Stimulated activated CD8-positive, alpha-beta memory T cell treated with anti-CD3 and anti-CD28 coated beads, Interleukin-12 subunit alpha, Interleukin-12 subunit beta, amount 100 ng/mL, for 24 hours (primary cell): Measurements from ENCODE around the gene RAB8B.
"Not testable (repeated sequence)": the region's sequence is repeated elsewhere in the genome, so short reads cannot be mapped to it uniquely, and the experiment has no call there.

ENCODE experiments used
- DNase-seq: peaks from one replicate; pipeline ENCODE4 v3.0.0-alpha.2; 2020; ENCODE audit errors: extremely low read depth

The RAB8B gene

DNA sequence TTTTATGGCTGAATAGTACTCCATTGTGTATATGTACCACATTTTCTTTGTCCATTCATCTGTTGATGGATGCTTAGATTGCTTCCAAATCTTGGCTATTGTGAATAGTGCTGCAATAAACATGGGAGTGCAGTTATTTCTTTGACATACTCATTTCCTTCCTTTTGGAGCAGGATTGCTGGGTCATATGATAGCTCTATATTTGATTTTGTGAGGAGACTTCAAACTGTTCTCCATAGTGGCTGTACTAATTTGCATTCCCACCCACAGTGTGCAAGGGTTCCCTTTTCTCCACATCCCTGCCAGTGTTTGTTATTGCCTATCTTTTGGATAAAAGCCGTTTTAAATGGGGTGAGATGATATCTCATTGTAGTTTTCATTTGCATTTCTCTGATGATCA lies 47.7 kb downstream of the RAB8B start:
- DNase-seq = not testable (repeated sequence)

DNA sequence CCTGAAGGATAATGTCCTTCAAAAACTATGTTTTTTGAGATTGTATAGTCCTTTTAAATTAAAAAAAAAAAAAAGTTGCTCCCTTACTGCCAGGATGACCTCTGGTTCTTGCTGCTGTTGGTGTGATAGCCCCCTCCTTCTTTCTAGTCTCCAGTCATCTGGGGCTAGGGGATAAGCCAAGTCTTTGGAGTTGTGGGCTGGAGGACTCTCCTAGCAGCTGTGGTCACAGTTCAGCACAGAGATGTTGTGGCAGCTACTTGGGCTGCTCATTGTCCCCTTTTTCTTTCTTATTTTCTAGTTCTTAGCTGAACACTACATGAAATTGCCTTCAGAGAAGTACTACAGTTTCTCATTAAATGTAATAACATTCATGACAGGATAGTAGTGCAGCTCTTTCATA lies 48.8 kb downstream of the RAB8B start:
- no peak for DNase-seq

DNA sequence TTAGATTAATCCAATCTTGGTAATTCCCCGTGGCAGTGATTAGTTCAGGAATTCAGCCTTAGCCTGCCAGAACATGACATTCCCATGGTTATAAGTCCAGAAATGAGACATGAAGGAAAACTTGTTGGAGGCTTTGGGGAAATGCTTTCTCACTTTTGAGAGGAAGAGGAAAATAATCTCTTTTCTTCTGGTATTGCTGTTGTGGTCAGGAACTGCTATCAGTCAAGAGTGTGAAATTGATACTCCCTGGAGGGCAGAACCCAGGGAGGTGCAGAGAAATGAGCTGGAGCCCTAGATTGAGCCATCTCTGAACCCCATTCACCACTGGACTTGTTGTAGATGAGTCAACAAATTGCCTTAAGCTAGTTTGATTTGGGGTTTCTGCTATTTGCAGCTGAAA lies 49.4 kb downstream of the RAB8B start:
- DNase-seq = no peak

DNA sequence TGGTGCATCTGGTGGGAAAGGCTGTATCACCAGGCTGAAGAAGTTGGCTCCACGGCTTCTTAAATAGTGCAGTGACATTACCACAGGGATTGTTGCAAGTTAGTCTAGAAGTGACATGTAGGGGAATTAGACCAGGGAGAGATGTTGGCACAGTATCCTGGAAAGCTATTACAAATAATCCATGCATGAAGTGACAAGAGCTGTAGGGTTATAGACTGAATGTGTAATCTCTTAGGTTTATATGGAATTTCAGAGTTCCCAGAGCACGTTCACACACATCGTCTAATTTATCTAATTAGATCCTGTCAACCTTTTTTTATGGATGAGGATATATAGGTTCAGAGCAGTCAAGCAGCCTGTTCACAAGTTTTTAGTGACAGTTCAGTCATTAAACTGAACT lies 50.7 kb downstream of the RAB8B start:
- no peak for DNase-seq

DNA sequence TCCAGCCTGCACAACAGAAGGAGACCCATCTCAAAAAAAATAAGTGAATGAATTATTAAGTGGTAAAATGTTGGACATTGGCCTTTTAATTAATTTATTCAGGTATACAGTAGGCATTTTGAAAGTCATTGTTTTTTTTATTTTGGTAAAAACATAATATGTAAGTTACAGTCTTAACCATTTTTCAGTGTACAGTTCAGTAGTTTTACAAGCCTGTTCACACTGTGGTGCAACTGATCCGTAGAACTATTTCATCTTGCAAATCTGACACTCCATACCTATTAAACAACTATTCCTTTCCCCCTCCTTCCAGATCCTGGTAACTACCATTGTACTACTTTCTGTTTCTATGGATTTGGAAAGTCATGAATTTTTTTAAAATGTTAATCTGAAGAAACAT lies 51.9 kb downstream of the RAB8B start:
- DNase-seq = no peak

DNA sequence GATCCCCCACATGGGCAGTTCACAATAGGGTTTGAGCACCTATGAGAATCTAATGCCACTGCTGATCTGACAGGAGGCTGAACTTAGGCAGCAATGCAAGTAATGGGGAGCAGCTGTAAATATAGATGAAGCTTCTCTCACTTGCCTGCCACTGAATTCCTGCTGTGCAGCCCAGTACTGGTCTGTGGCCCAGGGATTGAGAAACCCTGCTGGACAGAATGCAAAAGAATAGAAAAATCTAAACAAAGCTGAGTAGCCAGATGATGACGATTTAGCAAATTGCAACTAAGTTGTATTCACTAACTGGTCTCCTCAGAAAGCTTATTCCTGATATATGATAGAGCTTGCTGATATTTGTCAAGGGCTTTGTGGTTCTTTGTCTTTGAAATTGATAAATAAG lies 53.7 kb downstream of the RAB8B start:
- DNase-seq = no peak

DNA sequence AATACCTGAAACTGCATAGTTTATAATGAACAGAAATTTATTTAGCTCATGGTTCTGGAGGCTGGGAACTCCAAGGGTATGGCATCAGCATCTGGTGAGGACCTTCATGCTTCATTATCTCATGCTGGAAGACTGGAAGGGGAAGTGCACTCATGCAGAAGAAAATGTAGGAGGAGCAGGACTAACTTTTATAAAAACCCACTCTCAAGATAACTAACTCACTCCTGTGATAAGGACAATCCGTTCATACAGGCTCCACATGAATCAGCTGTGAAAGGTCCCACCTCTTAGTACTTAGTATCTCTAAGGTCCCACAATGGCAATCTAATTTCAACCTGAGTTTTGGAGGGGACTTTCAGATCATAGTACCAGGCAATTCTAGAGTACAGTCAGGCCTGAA lies 54.4 kb downstream of the RAB8B start:
- DNase-seq = no peak

DNA sequence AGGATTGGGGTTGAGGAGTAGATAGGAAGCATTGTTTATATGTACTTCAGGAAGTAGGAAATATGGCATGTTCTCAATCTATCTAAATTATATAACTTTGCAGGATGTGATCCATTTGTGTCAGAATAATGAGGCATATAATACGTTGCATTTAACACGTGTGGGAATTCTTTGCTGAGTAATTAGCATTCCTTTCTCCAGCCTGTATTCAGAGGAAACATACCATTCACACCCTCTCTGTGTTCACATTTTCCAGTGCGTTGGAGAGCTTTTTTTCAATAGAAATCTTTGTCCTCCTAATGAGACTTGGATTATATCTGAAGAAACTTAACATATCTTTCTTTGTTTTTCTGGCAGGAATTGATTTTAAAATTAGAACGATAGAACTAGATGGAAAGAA lies 55.0 kb downstream of the RAB8B start:
- no peak for DNase-seq

DNA sequence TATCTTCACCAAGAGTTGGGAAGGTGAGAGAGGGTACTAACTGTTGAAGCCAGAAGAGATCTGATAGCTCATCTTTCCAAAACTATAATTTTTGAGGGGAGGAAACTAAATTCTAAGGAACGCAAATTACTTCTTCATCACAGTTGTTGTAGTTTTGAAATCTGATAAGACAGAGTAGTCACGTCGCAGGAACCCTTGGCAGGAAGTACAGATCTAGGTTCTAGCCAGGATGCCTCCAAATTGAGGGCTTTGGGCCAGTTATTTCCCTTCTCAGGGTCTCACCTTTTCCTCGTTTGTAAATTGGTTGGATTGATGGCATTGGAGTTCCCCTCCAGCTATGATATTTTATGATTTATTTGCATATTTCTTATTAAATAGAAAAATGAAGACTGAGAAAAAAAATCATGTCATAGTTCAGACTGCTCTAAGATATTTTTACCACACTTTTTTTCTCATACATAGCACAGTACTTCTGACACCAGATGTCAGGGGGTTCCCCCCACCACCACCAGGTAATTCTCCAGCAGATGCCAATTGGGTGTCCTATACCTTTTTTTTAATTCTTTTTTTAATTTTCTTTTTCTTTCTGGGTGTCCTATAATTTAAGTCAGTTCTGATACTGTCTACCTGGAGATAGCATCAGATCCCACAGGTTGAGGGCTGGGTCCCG lies 55.7 kb downstream of the RAB8B start:
- DNase-seq = no peak

DNA sequence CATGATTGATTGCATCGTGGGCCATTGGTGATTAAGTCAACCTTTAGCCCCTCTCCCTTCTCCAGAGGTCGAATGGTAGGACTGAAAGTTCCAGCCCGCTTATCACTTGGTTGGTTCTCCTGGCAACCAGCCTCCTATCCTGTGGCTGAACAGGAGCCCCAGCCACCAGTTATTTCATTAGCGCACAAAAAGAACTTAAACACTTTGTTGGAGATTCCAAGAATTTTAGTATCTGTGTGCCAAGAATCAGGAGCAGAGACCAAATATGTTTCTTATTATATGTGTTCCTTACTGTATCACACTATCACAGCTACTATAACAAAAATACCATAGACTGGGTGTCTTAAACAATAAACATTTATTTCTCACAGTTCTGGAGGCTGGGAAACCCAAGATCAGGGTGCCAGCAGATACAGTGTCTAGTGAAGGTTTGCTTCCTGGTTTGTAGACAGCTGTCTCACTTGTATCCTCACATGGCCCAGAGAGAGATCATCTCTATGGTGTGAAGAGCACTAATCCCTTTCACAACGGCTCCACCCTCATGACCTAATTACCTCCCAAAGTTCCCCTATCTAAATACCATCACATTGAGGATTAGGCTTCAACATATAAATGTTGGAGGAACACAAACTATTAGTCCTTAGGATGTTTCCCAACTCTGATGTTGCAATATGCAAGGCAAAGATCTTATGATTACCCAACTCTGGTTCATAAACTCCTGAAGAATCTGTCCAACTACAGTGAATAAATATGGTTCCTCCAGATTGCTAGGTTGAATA lies 57.5 kb downstream of the RAB8B start:
- DNase-seq = no peak

DNA sequence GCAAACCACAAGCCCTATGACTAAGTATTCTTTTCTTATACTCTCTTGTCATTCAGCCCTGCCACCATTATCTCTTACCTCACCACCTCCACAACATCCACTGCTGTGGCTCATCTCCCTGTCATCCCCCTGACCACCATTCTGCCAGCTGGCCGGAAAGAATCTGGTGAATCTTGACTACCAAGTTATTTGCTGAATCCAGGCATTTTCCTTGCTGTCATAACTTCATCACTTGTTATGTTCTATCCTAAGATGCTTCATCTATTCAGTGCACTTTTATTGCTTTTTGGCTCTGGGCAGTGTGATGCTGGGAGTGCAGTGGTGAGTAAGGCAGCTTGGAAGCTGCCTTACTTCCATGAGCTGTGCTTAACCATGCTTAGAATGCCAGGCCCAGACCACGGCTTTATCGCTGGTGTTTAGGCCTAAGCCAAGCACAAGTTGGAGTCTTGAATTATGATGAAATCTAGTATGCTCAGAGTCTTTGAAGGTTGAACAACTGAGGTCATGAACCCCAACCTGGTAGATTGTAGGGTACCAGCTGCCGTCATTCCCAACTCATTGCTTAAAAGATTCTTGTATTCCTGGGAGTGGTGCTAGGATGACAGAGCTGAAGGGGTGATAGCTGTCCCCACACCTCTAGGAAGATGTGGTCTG lies 61.0 kb downstream of the RAB8B start:
- no peak for DNase-seq

DNA sequence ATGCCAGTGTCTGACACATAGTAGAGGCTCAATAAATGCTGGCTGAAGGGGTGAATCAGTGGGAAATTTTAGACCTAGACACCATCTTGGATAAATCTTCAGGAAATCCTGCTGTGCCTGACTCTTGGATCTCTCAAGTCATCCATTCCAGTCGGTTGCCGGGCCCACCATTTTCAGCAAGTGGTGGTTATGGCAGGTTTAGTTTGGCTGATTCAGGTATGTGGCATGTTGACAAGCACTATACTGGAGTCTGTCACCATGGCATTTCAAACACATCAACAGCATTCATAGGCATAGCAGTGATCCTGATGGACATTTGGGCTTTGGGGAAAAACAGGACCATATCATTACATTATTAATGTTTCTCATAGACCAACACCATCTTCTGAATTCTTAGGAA lies 62.3 kb downstream of the RAB8B start:
- no peak for DNase-seq

DNA sequence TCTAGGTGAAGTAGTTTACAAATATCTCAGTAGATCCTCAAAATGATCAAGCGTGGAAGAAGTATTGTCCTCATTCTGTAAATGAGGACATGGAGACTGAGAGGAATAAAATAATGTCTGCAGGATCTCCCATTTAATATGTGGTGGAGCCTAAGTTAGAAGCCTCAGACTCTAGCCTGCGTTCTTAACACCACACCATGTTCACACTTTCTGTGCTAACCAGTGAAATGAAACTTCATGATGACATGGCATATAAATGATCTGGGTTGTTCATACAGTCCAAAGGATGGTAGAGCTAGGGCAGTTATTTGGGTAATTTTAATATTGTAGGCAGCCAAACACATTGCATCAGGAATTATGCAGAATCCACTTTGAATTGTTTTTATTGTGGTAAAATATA lies 62.9 kb downstream of the RAB8B start:
- no peak for DNase-seq

DNA sequence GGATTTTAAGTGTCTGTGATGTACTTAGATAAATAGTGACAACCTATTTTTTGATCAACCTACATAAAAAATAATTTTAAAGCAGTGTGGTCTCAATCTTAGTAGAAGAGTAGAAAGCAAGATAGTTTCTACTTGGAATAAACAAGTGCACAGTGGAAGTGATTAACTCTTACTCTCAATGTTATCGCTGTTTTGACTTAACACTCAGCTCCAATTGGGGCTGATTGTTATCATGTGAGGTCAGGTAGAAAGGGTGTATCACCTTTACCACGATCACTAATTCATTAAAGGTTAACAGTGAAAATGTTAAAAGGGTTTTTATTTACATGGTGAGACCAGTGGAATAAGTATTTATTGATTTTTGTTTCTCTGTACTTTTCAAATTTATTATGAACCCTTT lies 65.6 kb downstream of the RAB8B start:
- no peak for DNase-seq

DNA sequence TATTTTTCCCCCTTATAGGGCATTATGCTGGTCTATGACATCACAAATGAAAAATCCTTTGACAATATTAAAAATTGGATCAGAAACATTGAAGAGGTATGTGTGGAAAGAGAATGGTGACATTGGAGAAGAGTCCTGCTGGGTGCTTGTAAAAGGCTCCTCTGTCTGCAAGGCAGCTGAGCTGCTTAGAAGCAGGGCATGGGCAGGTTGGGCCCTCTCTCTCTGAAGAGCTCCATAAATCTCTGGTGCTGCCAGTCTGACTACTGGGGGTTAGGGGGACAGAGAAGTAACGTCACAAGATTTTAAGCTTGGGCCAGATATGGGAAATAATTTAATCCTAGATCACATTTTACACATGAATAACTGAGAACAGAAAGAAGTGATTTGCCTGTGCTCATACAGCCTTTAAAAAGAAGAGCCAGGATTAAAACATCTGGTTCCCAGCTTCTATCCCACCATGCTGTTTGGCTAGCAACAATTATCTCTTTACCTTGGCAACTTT lies 66.1 kb downstream of the RAB8B start:
- no peak for DNase-seq

DNA sequence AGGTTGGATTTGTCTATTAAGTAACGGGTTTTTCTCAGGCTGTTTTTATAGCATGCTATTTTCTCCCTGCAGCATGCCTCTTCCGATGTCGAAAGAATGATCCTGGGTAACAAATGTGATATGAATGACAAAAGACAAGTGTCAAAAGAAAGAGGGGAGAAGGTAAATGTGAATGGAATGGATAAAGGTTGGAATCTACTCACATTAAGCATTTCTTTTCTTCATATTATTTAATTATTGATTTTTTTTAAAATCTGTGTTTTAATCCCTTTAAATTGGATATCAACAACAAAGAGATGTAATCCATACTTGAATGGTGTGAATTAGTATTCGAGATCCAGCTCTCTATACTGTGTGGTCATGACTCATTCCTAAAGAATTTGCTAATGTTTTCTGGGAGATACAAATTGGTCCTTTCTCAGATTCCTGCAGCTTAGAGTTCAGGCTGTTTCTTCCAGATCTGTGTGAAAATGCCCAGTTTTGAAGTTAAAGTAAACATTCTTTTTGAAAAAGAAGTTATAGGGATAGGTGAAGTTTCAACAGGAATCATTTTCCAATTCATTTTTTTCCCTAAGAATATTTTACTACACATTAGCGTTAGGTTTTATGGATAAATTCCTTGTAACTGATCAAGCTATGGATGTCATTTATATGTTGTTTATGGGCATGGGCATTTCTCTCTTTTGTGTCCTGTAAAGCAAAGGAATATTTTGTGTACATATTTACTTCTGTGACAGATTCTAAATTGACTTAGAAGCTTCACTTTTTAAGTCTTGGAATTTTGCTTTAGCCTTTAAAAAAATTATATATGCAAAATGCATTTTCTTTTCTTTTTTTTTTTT lies 67.2 kb downstream of the RAB8B start:
- no peak for DNase-seq

DNA sequence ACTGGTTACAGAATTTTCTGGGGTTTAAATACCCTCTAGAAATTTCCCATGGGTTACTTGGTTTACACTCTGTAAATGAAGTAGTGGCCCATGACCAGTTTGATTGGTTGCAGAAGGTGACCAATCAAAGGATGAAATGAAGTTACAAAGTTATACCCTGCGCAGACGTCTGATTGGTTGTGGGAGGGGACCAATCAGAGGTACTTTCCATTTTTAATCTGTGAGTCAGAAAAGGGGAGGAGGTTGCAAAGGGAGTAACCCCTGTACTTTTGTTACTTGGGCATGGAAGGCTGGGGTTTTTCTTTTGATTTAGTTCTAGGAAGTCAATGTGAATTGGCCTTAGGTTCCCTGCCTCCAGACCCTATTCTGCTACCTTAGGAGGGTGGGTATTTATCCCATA lies 69.3 kb downstream of the RAB8B start:
- DNase-seq = no peak

DNA sequence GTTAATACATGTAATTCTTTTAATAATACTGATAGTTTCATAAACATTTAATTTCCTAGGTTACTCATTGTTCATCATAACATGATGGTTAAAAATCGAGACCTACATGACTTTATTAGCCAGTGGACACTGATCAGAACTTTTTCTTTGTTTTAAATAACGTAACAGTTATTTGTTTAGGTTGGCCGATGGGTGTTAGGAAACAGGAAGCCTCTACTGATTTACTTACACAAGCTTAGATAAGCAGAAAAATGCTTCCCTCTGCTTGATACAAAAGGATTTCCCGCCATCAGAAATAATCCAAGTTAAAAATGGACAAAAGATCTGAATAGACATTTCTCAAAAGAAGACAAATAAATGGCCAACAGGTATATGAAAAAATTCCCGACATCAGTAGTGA lies 71.4 kb downstream of the RAB8B start:
- DNase-seq = no peak

DNA sequence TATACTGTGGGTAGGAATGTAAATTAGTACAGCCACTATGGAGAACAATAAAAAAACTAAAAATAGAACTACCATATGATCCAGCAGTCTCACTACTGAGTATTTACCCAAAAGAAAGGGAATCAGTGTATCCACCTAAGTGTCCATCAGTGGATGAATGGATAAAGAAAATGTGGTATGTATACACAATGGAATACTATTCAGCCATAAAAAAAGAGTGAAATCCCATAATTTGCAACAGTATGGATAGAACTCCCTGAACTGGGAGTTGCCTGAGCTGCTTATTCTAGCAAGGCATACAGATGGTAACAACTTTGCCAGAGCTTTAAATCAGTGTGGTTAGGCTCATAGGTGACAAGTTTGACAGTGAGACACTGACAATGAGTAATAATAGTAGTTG lies 71.9 kb downstream of the RAB8B start:
- DNase-seq = no peak

DNA sequence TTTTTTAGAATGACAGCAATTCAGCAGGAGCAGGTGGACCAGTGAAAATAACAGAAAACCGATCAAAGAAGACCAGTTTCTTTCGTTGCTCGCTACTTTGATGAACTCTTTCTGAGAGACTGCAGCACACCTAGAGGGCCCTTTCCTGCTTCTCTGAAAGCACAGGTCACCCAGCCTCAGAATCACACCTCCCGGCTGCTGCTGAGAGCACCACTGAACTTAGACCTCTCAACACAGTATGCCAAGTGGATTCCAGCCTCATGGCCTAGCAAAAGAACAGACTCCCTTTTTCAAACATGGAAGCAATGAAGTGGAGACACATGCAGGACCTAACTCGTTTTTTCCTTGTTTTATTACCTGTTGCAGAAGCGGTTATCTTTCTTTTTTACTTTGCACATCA lies 74.1 kb downstream of the RAB8B start:
- no peak for DNase-seq

DNA sequence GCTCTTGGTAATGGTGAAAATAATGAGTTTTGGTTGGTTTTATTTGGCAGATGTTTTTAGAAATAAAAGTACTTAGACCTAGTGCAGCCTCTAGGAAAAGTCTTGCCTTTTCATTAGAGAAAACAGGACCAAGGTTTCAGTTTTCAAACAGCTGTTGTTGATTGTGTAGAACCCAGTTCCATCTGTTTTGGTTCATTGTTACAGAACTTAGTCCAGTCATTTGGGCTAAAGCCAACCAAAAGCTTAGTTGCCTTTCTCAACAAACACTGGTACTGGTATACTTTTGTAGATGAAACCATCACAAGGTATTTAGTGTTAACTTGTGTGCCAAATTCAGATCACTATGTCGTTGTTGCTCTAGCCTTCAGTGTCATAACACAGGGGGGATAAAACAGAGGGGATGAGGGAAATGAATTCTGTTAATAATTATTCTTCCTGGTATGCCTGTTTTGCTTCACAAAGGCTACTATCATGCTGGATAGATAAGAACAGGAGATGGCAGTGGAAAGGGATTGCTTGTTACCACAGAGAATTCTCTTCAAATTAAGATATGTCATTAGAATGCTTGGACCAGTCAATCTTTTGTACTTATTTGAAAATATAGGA lies 75.4 kb downstream of the RAB8B start:
- no peak for DNase-seq

DNA sequence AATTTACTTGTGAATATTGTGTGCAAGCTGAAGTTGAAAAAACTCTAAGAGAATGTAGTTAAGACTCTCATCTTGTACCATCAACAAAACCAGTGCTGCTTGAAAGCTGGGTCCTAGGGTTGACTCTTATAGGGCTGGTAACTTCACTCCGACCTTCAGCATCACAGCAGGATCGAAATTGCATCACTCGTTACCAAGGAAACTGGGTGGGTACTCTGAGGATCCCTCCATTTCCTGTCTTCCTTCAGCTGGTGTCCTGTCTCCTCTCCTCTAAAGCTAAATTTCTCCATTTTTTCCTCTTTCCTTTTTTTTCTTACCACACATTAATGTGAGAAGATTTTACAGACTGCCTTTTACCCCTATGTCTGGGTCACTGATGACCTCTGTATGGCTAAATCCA lies 85.0 kb downstream of the RAB8B start:
- no peak for DNase-seq
